K562 (cell line): Measurements from ENCODE around the gene F2RL1. TPM values are rescaled to one million over a fixed set of nuclear protein-coding genes. Genes with fewer than 3 reads are reported as not detected.

Experiments used
- ARID1B ChIP-seq: fragments of 450-650 bp; IDR thresholded peaks from 2 replicates; pipeline ENCODE4 v1.6.1; 2016; ENCODE audit warnings: antibody characterized with exemption, mild to moderate bottlenecking, inconsistent platforms
- GATA2 ChIP-seq: sonication (generic); formaldehyde crosslinking; IDR thresholded peaks from 2 replicates; pipeline ENCODE4 v1.4.0; 2020; ENCODE audit warnings: mild to moderate bottlenecking, missing genetic modification reagents
- JUND ChIP-seq, 2 experiments: IDR thresholded peaks; 2 replicates in 1 of 2; 3 replicates in 1 of 2; pipeline ENCODE4 v1.6.1; 2011; ENCODE audit warnings: borderline replicate concordance in 2 of 2, low read depth in 2 of 2, low read length in 2 of 2, improper control_type of control experiment in 1 of 2, missing biosample characterization in 1 of 2, missing genetic modification characterization in 1 of 2, missing genetic modification reagents in 1 of 2
- LEF1 ChIP-seq: fragments of 450-650 bp; IDR thresholded peaks from 2 replicates; pipeline ENCODE4 v1.6.1; 2016; ENCODE audit warnings: mild to moderate bottlenecking
- MEF2D ChIP-seq: conservative IDR thresholded peaks from 2 replicates; pipeline ENCODE4 v1.6.1; 2016; ENCODE audit warnings: low read depth, missing genetic modification characterization, missing compliant biosample characterization
- MTA1 ChIP-seq: fragments of 450-650 bp; IDR thresholded peaks from 2 replicates; pipeline ENCODE4 v1.6.1; 2017; ENCODE audit warnings: borderline replicate concordance
- MTA3 ChIP-seq: fragments of 450-650 bp; formaldehyde crosslinking; IDR thresholded peaks from 2 replicates; pipeline ENCODE4 v1.6.1; 2017; ENCODE audit warnings: mild to moderate bottlenecking, borderline replicate concordance
- MYBL2 ChIP-seq, 2 experiments: fragments of 450-650 bp in 1 of 2; sonication (generic) in 1 of 2; formaldehyde crosslinking in 1 of 2; IDR thresholded peaks; 2 replicates each; pipeline versions ENCODE4 v1.6.1 to v1.8.1; 2017 to 2022; ENCODE audit warnings: borderline replicate concordance in 1 of 2, inconsistent platforms in 1 of 2, low read depth in 1 of 2, mild to moderate bottlenecking in 1 of 2, missing genetic modification reagents in 1 of 2, moderate library complexity in 1 of 2
- NCOR1 ChIP-seq: fragments of 450-650 bp; IDR thresholded peaks from 2 replicates; pipeline ENCODE4 v1.6.1; 2016; ENCODE audit warnings: mild to moderate bottlenecking, moderate library complexity
- NFE2 ChIP-seq: IDR thresholded peaks from 2 replicates; pipeline ENCODE4 v1.6.1; 2014; ENCODE audit warnings: antibody characterized with exemption, low read depth
- PHF21A ChIP-seq: fragments of 450-650 bp; IDR thresholded peaks from 2 replicates; pipeline ENCODE4 v1.6.1; 2017; ENCODE audit warnings: low read depth, borderline replicate concordance
- SMARCA4 ChIP-seq: fragments of 450-650 bp; IDR thresholded peaks from 2 replicates; pipeline ENCODE4 v1.6.1; 2016
- SRF ChIP-seq, 2 experiments: fragments of 250-450, 450-650 bp in 1 of 2; sonication (Bioruptor Pico) in 1 of 2; sonication (generic) in 1 of 2; formaldehyde crosslinking; IDR thresholded peaks; 2 replicates each; pipeline versions ENCODE4 v1.5.0 to v1.5.1; 2020 to 2022; ENCODE audit warnings: mild to moderate bottlenecking in 1 of 2, missing genetic modification reagents in 1 of 2
- TAF9B ChIP-seq: fragments of 450-650 bp; IDR thresholded peaks from 2 replicates; pipeline ENCODE4 v1.6.1; 2018; ENCODE audit warnings: mild to moderate bottlenecking; ENCODE audit not compliant: partially characterized antibody
- TAL1 ChIP-seq: fragments of 450-650 bp; IDR thresholded peaks from 2 replicates; pipeline ENCODE4 v1.6.1; 2016; ENCODE audit warnings: mild to moderate bottlenecking
- TRIM28 ChIP-seq: fragments of 450-650 bp; IDR thresholded peaks from 2 replicates; pipeline ENCODE4 v1.6.1; 2017
- ZNF589 ChIP-seq: fragments of 200-800 bp; sonication (Bioruptor generic); IDR thresholded peaks from 2 replicates; pipeline ENCODE4 v1.6.1; 2016; ENCODE audit warnings: low read depth, missing genetic modification characterization, missing compliant biosample characterization
- ZNF644 ChIP-seq: fragments of 200-800 bp; sonication (Bioruptor generic); IDR thresholded peaks from 2 replicates; pipeline ENCODE4 v1.6.1; 2016; ENCODE audit warnings: low read depth, missing genetic modification characterization, missing compliant biosample characterization
- ZNF699 ChIP-seq: fragments of 250-450 bp; sonication (Bioruptor Pico); IDR thresholded peaks from 2 replicates; pipeline ENCODE4 v1.8.0; 2021; ENCODE audit warnings: mild to moderate bottlenecking, moderate library complexity; ENCODE audit not compliant: insufficient replicate concordance
- polyA plus RNA-seq, 8 experiments: library from polyadenylated mRNA; depleted of rRNA in 4 of 8; stranded (reverse) in 5 of 8; unstranded in 3 of 8; fragments of >200 nt; fragmentation: Nextera tagmentation in 2 of 8; fragmentation: Illumina TruSeq in 1 of 8; extraction: Ambion mirVana in 2 of 8; extraction: Trizol in 1 of 8; gene quantifications; 2 replicates each; pipeline versions ENCODE4 v1.2.1 to v1.2.3, GENCODE V29; 2011 to 2014; ENCODE audit warnings: inconsistent platforms in 1 of 8, missing spikeins in 1 of 8
- total RNA-seq, 7 experiments: library from RNA; depleted of rRNA in 6 of 7; stranded (reverse); fragments of >200 nt in 6 of 7; fragmentation: Illumina TruSeq in 2 of 7; extraction: Trizol in 2 of 7; gene quantifications; 2 replicates each; pipeline versions ENCODE4 v1.2.1 to v1.2.3, GENCODE V29; 2011 to 2021; ENCODE audit warnings: low replicate concordance in 1 of 7
- TF ChIP-seq, protein P1 (sequence below), 2 experiments: fragments of 150-350 bp in 1 of 2; IDR thresholded peaks; 2 replicates each; pipeline ENCODE4 v1.6.1; 2012 to 2016; ENCODE audit warnings: low read depth in 2 of 2, low read length in 2 of 2, mild to moderate bottlenecking in 1 of 2, moderate library complexity in 1 of 2
- TF ChIP-seq, protein P2 (sequence below): sonication (generic); formaldehyde crosslinking; IDR thresholded peaks from 2 replicates; pipeline ENCODE4 v1.4.0; 2020; ENCODE audit warnings: mild to moderate bottlenecking, missing genetic modification reagents

Gene F2RL1
- total and polyA plus RNA-seq, 9 of the 15 experiments (the other 6 are each of a cell fraction or from before 2014, with no cell fraction given) = 0.03 to 0.50 (median 0.27) TPM; not detected in 6

- TF ChIP-seq, protein P1, sequence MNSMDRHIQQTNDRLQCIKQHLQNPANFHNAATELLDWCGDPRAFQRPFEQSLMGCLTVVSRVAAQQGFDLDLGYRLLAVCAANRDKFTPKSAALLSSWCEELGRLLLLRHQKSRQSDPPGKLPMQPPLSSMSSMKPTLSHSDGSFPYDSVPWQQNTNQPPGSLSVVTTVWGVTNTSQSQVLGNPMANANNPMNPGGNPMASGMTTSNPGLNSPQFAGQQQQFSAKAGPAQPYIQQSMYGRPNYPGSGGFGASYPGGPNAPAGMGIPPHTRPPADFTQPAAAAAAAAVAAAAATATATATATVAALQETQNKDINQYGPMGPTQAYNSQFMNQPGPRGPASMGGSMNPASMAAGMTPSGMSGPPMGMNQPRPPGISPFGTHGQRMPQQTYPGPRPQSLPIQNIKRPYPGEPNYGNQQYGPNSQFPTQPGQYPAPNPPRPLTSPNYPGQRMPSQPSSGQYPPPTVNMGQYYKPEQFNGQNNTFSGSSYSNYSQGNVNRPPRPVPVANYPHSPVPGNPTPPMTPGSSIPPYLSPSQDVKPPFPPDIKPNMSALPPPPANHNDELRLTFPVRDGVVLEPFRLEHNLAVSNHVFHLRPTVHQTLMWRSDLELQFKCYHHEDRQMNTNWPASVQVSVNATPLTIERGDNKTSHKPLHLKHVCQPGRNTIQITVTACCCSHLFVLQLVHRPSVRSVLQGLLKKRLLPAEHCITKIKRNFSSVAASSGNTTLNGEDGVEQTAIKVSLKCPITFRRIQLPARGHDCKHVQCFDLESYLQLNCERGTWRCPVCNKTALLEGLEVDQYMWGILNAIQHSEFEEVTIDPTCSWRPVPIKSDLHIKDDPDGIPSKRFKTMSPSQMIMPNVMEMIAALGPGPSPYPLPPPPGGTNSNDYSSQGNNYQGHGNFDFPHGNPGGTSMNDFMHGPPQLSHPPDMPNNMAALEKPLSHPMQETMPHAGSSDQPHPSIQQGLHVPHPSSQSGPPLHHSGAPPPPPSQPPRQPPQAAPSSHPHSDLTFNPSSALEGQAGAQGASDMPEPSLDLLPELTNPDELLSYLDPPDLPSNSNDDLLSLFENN (IDR thresholded peaks at IDR 0.05; ENCODE audit: low read depth in 2 of 2, low read length in 2 of 2) = no peak
- TF ChIP-seq MEF2D (tag) (peak; percentile 93), JUND (IDR thresholded peaks at IDR 0.05; ENCODE audit: borderline replicate concordance, low read depth, low read length) (peak; percentile 13; the same call in 1 of the 2 replicates), JUND (tag; IDR thresholded peaks at IDR 0.05; ENCODE audit: borderline replicate concordance, low read depth, low read length) (peak; percentile 50; the same call in 1 of the 3 replicates), MTA3 (no peak), ZNF644 (tag) (peak; percentile 43; the same call in 1 of the 2 replicates), TRIM28 (no peak), ZNF589 (CRISPR knock-in tag) (no peak), NFE2 (peak; percentile 94), TAF9B (no peak), NCOR1 (peak; percentile 65), ZNF699 (CRISPR knock-in tag) (no peak), GATA2 (peak; percentile 30; the same call in 1 of the 2 replicates), ARID1B (peak; percentile 83), SRF (CRISPR knock-in tag; IDR thresholded peaks at IDR 0.05) (no peak), SMARCA4 (peak; percentile 58; the same call in 1 of the 2 replicates), MTA1 (peak; percentile 63; the same call in 1 of the 2 replicates), PHF21A (peak; percentile 80; the same call in 1 of the 2 replicates), LEF1 (peak; percentile 35; the same call in 1 of the 2 replicates), MYBL2 (IDR thresholded peaks at IDR 0.05; ENCODE audit: low read depth) (no peak), MYBL2 (CRISPR knock-in tag; IDR thresholded peaks at IDR 0.05; ENCODE audit: borderline replicate concordance) (no peak), TAL1 (peak; percentile 53)
- TF ChIP-seq, protein P2, sequence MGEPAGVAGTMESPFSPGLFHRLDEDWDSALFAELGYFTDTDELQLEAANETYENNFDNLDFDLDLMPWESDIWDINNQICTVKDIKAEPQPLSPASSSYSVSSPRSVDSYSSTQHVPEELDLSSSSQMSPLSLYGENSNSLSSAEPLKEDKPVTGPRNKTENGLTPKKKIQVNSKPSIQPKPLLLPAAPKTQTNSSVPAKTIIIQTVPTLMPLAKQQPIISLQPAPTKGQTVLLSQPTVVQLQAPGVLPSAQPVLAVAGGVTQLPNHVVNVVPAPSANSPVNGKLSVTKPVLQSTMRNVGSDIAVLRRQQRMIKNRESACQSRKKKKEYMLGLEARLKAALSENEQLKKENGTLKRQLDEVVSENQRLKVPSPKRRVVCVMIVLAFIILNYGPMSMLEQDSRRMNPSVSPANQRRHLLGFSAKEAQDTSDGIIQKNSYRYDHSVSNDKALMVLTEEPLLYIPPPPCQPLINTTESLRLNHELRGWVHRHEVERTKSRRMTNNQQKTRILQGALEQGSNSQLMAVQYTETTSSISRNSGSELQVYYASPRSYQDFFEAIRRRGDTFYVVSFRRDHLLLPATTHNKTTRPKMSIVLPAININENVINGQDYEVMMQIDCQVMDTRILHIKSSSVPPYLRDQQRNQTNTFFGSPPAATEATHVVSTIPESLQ (CRISPR knock-in tag) = no peak
These were observed 55.3 kb downstream of the F2RL1 start (continued) for GRCh38 chr5:76874088-76874581.
